Uterus (tissue), 2 donors: ENCODE measurements around the gene NXN.

Experiments used
- CTCF ChIP-seq, 4 experiments: fragments of 200-600 bp in 2 of 4; fragments of 450-650 bp in 2 of 4; sonication (generic) in 2 of 4; IDR thresholded peaks; one replicate each; pipeline ENCODE4 v1.5.1; 2016 to 2019; ENCODE audit warnings: antibody characterized with exemption in 4 of 4, mild to moderate bottlenecking in 2 of 4, moderate library complexity in 1 of 4
- POLR2A ChIP-seq, 2 donors: fragments of 450-650 bp; IDR thresholded peaks; one replicate each; pipeline ENCODE4 v1.6.1; 2016; ENCODE audit warnings: antibody characterized with exemption in 2 of 2, mild to moderate bottlenecking in 1 of 2, moderate library complexity in 1 of 2

DNA sequence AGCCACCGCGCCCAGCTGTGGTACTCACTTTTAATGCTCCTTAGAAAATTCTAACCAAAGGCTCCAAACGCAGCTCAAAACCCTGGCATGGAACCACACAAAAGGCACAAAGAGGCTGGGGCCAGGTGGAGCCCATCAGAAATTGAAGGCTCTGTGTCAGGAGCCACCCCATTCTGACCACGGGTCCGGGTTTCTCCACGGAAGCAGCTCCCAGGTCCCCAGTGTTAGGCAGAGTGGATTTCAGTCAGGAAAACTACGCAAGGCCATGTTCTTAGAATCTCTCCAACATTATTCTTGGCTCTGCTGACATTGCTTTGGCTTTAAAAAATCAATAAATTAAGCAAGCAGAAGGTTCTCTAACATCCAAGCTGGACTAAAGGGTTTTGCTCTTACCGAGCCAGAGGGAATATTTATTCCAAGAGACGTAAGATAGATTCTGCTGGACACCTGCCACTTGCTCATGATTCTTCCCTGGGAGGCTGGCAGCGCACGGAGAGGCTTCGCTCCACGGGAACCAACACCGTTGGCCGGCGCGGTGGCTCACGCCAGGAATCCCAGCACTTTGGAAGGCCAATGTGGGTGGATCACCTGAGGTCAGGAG, 93.5 kb downstream of the NXN start:
- no peak for TF ChIP-seq POLR2A (IDR thresholded peaks at IDR 0.05)
- TF ChIP-seq CTCF (IDR thresholded peaks at IDR 0.05), result no peak
